Muscle of back (tissue), 11 donors: Measurements from ENCODE around the gene COLGALT1. TPM values are rescaled to one million over a fixed set of nuclear protein-coding genes. Genes with fewer than 3 reads are reported as not detected.

Experiments used
- DNase-seq, 3 donors: peaks; one replicate each; pipeline versions ENCODE4 v3.0.0 to v3.0.0-alpha.2; 2013
- polyA plus RNA-seq, 10 donors: library from polyadenylated mRNA; unstranded; fragments of 120-200 nt; gene quantifications; one replicate each; pipeline ENCODE4 v1.2.1, GENCODE V29; 2013; ENCODE audit not compliant: insufficient read length in 10 of 10

COLGALT1 gene
- polyA plus RNA-seq, 10 donors: 62.1 to 87.0 (median 68.6) TPM

GRCh38 chr19:17617807-17618192, 62.4 kb downstream of the COLGALT1 start:
- no peak for DNase-seq

DNA sequence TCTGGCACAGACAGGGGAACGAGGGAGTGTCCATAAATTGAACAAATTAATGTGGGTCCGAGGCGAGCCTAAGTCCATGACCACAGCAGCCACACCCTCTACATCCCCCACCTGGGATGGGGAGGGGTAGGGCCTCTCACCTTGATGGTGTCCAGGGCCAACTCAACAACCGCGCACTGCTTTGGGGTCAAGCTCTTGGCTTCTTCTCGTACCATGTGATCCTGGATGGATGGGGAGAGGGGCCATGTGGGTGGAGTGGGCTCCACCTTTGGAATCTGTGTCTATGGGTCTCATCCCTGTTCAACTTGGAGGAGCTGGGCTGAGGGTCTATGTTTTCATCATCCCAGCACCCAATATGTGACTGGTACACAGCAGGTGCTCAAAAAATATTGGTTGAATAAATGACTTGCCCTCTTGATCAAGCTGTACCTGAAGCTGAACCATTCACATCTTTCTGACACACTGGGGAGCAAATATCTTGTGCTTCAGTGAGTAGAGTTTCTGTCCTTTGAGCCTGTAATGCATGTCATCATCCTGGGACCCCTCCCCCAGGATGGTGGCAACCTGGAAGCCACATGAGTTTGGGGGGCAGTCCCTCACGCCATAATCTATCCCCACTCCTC, 62.9 kb downstream of the COLGALT1 start:
- no peak for DNase-seq

- no peak for DNase-seq
Measured at GRCh38 chr19:17618936-17619335, 63.5 kb downstream of the COLGALT1 start.

DNA sequence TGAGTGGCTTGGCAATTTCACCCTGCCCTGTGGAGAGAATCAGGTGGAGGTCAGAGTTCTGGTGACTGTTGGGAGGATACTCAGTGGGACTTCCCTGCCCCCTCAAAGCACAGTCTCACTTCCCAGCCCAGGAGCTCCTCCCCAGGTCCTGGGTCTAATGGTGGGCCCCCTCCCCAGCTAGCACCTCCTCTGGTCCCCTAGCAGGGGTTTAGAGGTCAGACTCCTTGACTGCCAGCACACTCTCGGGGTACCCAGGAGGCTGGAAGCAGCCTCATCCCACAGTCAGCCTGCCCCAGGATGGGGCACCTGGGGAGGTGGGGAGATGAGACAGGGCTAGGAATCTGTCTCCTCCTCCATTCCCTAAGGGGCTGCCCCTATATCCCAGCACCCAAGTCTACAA, 65.2 kb downstream of the COLGALT1 start:
- no peak for DNase-seq

GRCh38 chr19:17623224-17623935, 67.9 kb downstream of the COLGALT1 start:
- no peak for DNase-seq

- no peak for DNase-seq
Measured at GRCh38 chr19:17624314-17624991, 69.0 kb downstream of the COLGALT1 start.

- no peak for DNase-seq
Measured at GRCh38 chr19:17625043-17625442, 69.6 kb downstream of the COLGALT1 start.

GRCh38 chr19:17625980-17626379, 70.5 kb downstream of the COLGALT1 start:
- no peak for DNase-seq

DNA sequence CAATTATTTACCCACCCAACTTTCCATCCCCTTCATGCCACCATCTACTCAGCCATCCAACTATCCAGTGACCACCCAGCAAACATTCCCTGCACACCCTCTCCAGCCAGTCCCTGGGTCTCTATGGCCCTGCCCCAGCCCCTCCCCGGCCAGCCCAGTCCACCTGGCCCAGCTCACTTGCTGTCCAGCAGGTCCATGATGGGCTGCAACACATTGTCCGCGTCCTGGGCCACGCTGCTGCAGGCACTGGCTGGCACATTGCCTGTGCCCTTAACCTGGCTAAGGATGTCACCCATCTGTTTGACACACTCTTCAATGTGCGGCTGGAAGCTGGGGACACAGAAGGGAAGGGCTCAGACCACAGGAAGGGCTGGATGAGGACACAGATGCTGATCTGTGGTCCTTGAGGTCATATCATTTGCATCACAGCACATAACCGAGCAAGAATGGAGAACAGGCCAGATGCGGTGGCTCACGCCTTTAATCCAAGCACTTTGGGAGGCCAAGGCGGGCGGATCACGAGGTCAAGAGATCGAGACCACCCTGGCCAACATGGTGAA, 71.1 kb downstream of the COLGALT1 start:
- no peak for DNase-seq

DNA sequence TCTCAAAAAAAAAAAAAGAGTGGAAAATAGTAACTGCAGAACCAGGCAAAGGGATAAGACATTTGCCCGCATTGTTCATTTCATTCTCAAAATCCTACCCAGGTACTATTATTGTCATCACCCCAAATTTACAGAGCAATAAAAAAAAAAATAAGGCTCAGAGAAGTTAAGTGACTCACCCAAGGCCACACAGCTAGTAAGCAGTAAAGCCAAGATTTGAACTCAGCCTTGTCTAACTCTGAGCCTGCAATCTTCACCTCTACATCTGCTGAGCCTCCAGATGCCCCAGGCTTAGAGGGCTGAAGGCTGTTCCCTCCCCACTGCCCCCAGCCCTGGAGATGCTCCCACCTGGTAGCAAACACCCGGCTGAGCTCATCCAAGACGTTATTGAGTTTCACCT, 71.7 kb downstream of the COLGALT1 start:
- no peak for DNase-seq

GRCh38 chr19:17627921-17628320, 72.5 kb downstream of the COLGALT1 start:
- DNase-seq: no peak

DNA sequence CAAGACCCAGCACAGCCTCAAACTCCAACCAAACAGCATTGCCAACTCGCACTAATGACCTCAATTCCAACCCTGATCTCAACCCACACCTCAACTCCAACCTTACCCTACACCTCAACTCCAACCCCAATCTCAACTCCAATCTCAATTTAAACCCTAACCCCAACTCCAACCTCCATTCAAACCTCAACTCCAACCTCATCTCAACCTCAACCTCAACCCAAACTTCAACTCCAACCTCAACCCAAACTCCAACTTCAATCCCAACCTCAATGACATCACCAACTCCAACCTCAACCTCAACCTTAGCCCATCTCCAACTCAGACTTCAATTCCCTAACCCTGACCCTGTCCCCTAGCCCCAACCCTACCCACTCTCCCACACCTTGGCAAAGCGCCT, 74.3 kb downstream of the COLGALT1 start:
- DNase-seq: no peak

GRCh38 chr19:17632577-17632976, 77.1 kb downstream of the COLGALT1 start:
- no peak for DNase-seq

Other genes with a start within 250 kb of the COLGALT1 start
- 10 to 100 TPM; 21.5 to 40.5 (median 30.3) TPM for gene MRPL34, start 249.8 kb upstream of the COLGALT1 start, polyA plus RNA-seq
- 10 to 100 TPM; 24.3 to 39.7 (median 31.3) TPM for gene DDA1, start 246.1 kb upstream of the COLGALT1 start, polyA plus RNA-seq
- gene ANO8, start 220.8 kb upstream of the COLGALT1 start, polyA plus RNA-seq: 1 to 10 TPM; 5.4 to 10.0 (median 6.8) TPM
- gene GTPBP3, start 218.1 kb upstream of the COLGALT1 start, polyA plus RNA-seq: 10 to 100 TPM in 7 of 10 donors, 1 to 10 TPM in 3; 8.4 to 19.4 (median 11.5) TPM
- 10 to 100 TPM; 34.3 to 73.4 (median 47.2) TPM for gene PLVAP, start 178.3 kb upstream of the COLGALT1 start, polyA plus RNA-seq
- gene CCDC194, start 161.5 kb upstream of the COLGALT1 start, polyA plus RNA-seq: not detected
- 1 to 10 TPM; 4.5 to 8.3 (median 6.6) TPM for gene BST2, start 150.0 kb upstream of the COLGALT1 start, polyA plus RNA-seq
- 10 to 100 TPM; 21.6 to 32.9 (median 27.1) TPM for gene MVB12A, start 135.6 kb upstream of the COLGALT1 start, polyA plus RNA-seq
- gene TMEM221, start 107.0 kb upstream of the COLGALT1 start, polyA plus RNA-seq: 1 to 10 TPM in 8 of 10 donors, under 1 TPM in 2; 0.84 to 2.7 (median 1.2) TPM
- gene NXNL1, start 94.7 kb upstream of the COLGALT1 start, polyA plus RNA-seq: not detected
- 10 to 100 TPM; 12.4 to 20.3 (median 14.4) TPM for gene SLC27A1, start 85.1 kb upstream of the COLGALT1 start, polyA plus RNA-seq
- 10 to 100 TPM; 38.3 to 56.6 (median 45.9) TPM for gene PGLS, start 44.0 kb upstream of the COLGALT1 start, polyA plus RNA-seq
- gene UNC13A, start 132.7 kb downstream of the COLGALT1 start, polyA plus RNA-seq: under 1 TPM; 0.04 to 0.36 (median 0.15) TPM
- gene MAP1S, start 163.8 kb downstream of the COLGALT1 start, polyA plus RNA-seq: 10 to 100 TPM; 17.3 to 38.1 (median 29.0) TPM
- gene FCHO1, start 195.8 kb downstream of the COLGALT1 start, polyA plus RNA-seq: 1 to 10 TPM in 3 of 10 donors, under 1 TPM in 7; 0.29 to 1.7 (median 0.80) TPM
- gene B3GNT3, start 239.5 kb downstream of the COLGALT1 start, polyA plus RNA-seq: under 1 TPM in 4 of 10 donors, not detected in 6; 0.05 to 0.71 (median 0.15) TPM